Motor neuron (in vitro differentiated cells): ENCODE data around the gene KCNK5. TPM values are rescaled to one million over a fixed set of nuclear protein-coding genes. Genes with fewer than 3 reads are reported as not detected.

Experiments used
- ATAC-seq, 8 experiments: fragments of 200-7000 bp; cut with Tn5 transposase; replicated peaks in 6 of 8; 2 replicates each; pipeline ENCODE4 v1.8.0; 2021; ENCODE audit warnings: mild to moderate bottlenecking in 8 of 8, moderate library complexity in 8 of 8
- H3K27ac ChIP-seq, 2 donors: fragments of 250-450 bp; sonication (Bioruptor Pico); 2 replicates each; pipeline ENCODE4 v1.9.0; 2021; ENCODE audit warnings: antibody characterized with exemption in 2 of 2, mild to moderate bottlenecking in 2 of 2, moderate library complexity in 1 of 2
- H3K4me1 ChIP-seq, 2 donors: fragments of 250-450 bp; sonication (Bioruptor Pico); replicated peaks in 1 of 2; 2 replicates each; pipeline ENCODE4 v1.6.1; 2021; ENCODE audit warnings: antibody characterized with exemption in 2 of 2, mild to moderate bottlenecking in 2 of 2, moderate library complexity in 1 of 2
- H3K4me3 ChIP-seq, 5 donors: fragments of 250-450 bp; sonication (Bioruptor Pico); 2 replicates each; pipeline ENCODE4 v1.9.0; 2021; ENCODE audit warnings: antibody characterized with exemption in 5 of 5, mild to moderate bottlenecking in 5 of 5, moderate library complexity in 4 of 5
- WGBS, 10 experiments: fragments of 450-650 bp; shearing (Covaris generic); methylation state at CpG; one replicate each; pipeline ENCODE4 v1.0.0; 2022; 5-methylcytosine and 5-hydroxymethylcytosine counted together
- in situ Hi-C, 9 experiments: fragments of 400-800 bp; cut with MboI; loops; one replicate each; pipeline ENCODE4 v1.15.0; 2021; ENCODE audit warnings: low sequenced_read_pairs in 9 of 9, low pct_unique_long_range_greater_than_20kb in 2 of 9; ENCODE audit not compliant: unreplicated experiment in 9 of 9
- total RNA-seq, 8 experiments: library from RNA; unstranded; fragments of 300-600 nt; gene quantifications; 2 replicates each; pipeline versions ENCODE4 v1.2.3 to v1.2.4, GENCODE V29; 2022

KCNK5 gene
- total RNA-seq, 8 experiments from 2014 or later: 0.14 to 36.6 (median 2.5) TPM

- ATAC-seq: no peak
- in situ Hi-C loops: loop anchor here (5.0 to 25.0 kb wide), 4 partner anchors 135 to 307 kb away; partner anchors contain the start of genes KCNK16 (in 2 of the 9) and KCNK17 (in 2 of the 9)
- WGBS, 10 experiments: 40 to 100% (median 61%) methylated on average over 1 to 4 of the region's 14 CpGs; no CpG with 5 or more reads in 7 of the 10 experiments
- no peaks in the 10 kb centered on the region for H3K4me1 ChIP-seq
- no peak overlapping the region for H3K4me3 ChIP-seq
- no peak overlapping the region for H3K27ac ChIP-seq
Observed at GRCh38 chr6:39169448-39170344, 59.6 kb downstream of the KCNK5 start.

- Histone ChIP-seq H3K27ac (no peak overlapping the region), H3K4me3 (no peak overlapping the region), H3K4me1 (no peaks in the 10 kb centered on the region)
- in situ Hi-C loops: loop anchor here (5.0 to 25.0 kb wide), 4 partner anchors 137 to 306 kb away; partner anchors contain the start of genes KCNK16 (in 2 of the 9) and KCNK17 (in 2 of the 9)
- 10 to 77% (median 13%) methylated on average over 2 to 5 of the region's 10 CpGs; no CpG with 5 or more reads in 7 of the 10 experiments for WGBS, 10 experiments
- no peak for ATAC-seq
Observed at GRCh38 chr6:39167866-39168625, 61.2 kb downstream of the KCNK5 start.

- 0 to 84% (median 83%) methylated on average over 1 to 4 of the region's 5 CpGs; no CpG with 5 or more reads in 7 of the 10 experiments for WGBS, 10 experiments
- no peak overlapping the region for H3K27ac ChIP-seq
- in situ Hi-C loops: loop anchor here (5.0 to 25.0 kb wide), 4 partner anchors 137 to 305 kb away; partner anchors contain the start of genes KCNK16 (in 2 of the 9) and KCNK17 (in 2 of the 9)
- H3K4me3 ChIP-seq: no peak overlapping the region
- H3K4me1 ChIP-seq: no peaks in the 10 kb centered on the region
- ATAC-seq: no peak
Observed at GRCh38 chr6:39167321-39167720, 62.0 kb downstream of the KCNK5 start.

- H3K27ac ChIP-seq: no peak overlapping the region
- peak in 1 of 8 experiments; percentile 12 for ATAC-seq
- 17 to 92% (median 57%) methylated on average over 1 to 3 of the region's 5 CpGs; no CpG with 5 or more reads in 4 of the 10 experiments for WGBS, 10 experiments
- H3K4me3 ChIP-seq: no peak overlapping the region
- H3K4me1 ChIP-seq: no peaks in the 10 kb centered on the region
- in situ Hi-C loops: loop anchor here (5.0 to 25.0 kb wide), 4 partner anchors 138 to 305 kb away; partner anchors contain the start of genes KCNK16 (in 2 of the 9) and KCNK17 (in 2 of the 9)
Observed at GRCh38 chr6:39166912-39167290, 62.4 kb downstream of the KCNK5 start.

GRCh38 chr6:39166189-39166911 lies 62.9 kb downstream of the KCNK5 start:
- 0 to 100% (median 32%) methylated on average over 1 to 13 of the region's 20 CpGs; no CpG with 5 or more reads in 3 of the 10 experiments for WGBS, 10 experiments
- no peak overlapping the region for H3K4me3 ChIP-seq
- peak; percentile 88 to 99 (median 94) for ATAC-seq
- H3K27ac ChIP-seq: no peak overlapping the region
- no peaks in the 10 kb centered on the region for H3K4me1 ChIP-seq
- in situ Hi-C loops: loop anchor here (5.0 to 25.0 kb wide), 4 partner anchors 138 to 304 kb away; partner anchors contain the start of genes KCNK16 (in 2 of the 9) and KCNK17 (in 2 of the 9)

GRCh38 chr6:39157511-39157910 lies 71.8 kb downstream of the KCNK5 start:
- WGBS, 10 experiments: 0 to 80% (median 33%) methylated on average over 1 to 3 of the region's 3 CpGs; no CpG with 5 or more reads in 4 of the 10 experiments
- no peak for ATAC-seq
- Histone ChIP-seq H3K4me1 (peaks cover 4 to 18% of the 10 kb centered on the region in 2 donors), H3K27ac (no peak overlapping the region), H3K4me3 (no peak overlapping the region)
- in situ Hi-C loops: loop anchor here in 3 of 9 experiments (25.0 kb wide), 2 partner anchors 155 to 295 kb away; partner anchors contain the start of genes KCNK16 (in 2 of the 3) and KCNK17 (in 2 of the 3)

- no peak overlapping the region for H3K4me3 ChIP-seq
- in situ Hi-C loops: loop anchor here in 3 of 9 experiments (25.0 kb wide), 2 partner anchors 156 to 294 kb away; partner anchors contain the start of genes KCNK16 (in 2 of the 3) and KCNK17 (in 2 of the 3)
- WGBS, 10 experiments: 0 to 47% (median 45%) methylated on average over 1 to 2 of the region's 3 CpGs; no CpG with 5 or more reads in 7 of the 10 experiments
- peak overlapping the region in 1 of 2 donors; percentile 16 for H3K27ac ChIP-seq
- peak in 5 of 8 experiments; percentile 45 to 97 (median 75) for ATAC-seq
- peaks cover 4 to 22% of the 10 kb centered on the region in 2 donors for H3K4me1 ChIP-seq
Observed at GRCh38 chr6:39156801-39157200, 72.5 kb downstream of the KCNK5 start.

- in situ Hi-C loops: loop anchor here in 3 of 9 experiments (25.0 kb wide), 2 partner anchors 158 to 292 kb away; partner anchors contain the start of genes KCNK16 (in 2 of the 3) and KCNK17 (in 2 of the 3)
- 7 to 93% (median 76%) methylated on average over 2 to 4 of the region's 4 CpGs for WGBS, 10 experiments
- ATAC-seq: no peak
- Histone ChIP-seq H3K4me3 (no peak overlapping the region), H3K4me1 (peaks cover 4 to 22% of the 10 kb centered on the region in 2 donors), H3K27ac (no peak overlapping the region)
Observed at GRCh38 chr6:39154705-39155104, 74.6 kb downstream of the KCNK5 start.

GRCh38 chr6:39153766-39154397 lies 75.4 kb downstream of the KCNK5 start:
- in situ Hi-C loops: loop anchor here in 3 of 9 experiments (25.0 kb wide), 2 partner anchors 158 to 292 kb away; partner anchors contain the start of genes KCNK16 (in 2 of the 3) and KCNK17 (in 2 of the 3)
- ATAC-seq: no peak
- H3K27ac ChIP-seq: no peak overlapping the region
- no peak overlapping the region for H3K4me3 ChIP-seq
- peaks cover 4 to 22% of the 10 kb centered on the region in 2 donors for H3K4me1 ChIP-seq
- 47 to 100% (median 90%) methylated on average over 1 to 6 of the region's 6 CpGs; no CpG with 5 or more reads in 1 of the 10 experiments for WGBS, 10 experiments

GRCh38 chr6:39152262-39152661 lies 77.0 kb downstream of the KCNK5 start:
- Histone ChIP-seq H3K27ac (no peak overlapping the region), H3K4me1 (peaks cover 4 to 11% of the 10 kb centered on the region in 2 donors), H3K4me3 (no peak overlapping the region)
- ATAC-seq: no peak
- in situ Hi-C loops: loop anchor here in 3 of 9 experiments (25.0 kb wide), 2 partner anchors 160 to 290 kb away; partner anchors contain the start of genes KCNK16 (in 2 of the 3) and KCNK17 (in 2 of the 3)
- 7 to 92% (median 73%) methylated on average over 2 to 4 of the region's 5 CpGs; no CpG with 5 or more reads in 3 of the 10 experiments for WGBS, 10 experiments

GRCh38 chr6:39151211-39151610 lies 78.1 kb downstream of the KCNK5 start:
- Histone ChIP-seq H3K4me3 (no peak overlapping the region), H3K27ac (no peak overlapping the region), H3K4me1 (peaks cover 0 to 4% of the 10 kb centered on the region in 2 donors)
- ATAC-seq: no peak
- in situ Hi-C loops: loop anchor here in 3 of 9 experiments (25.0 kb wide), 2 partner anchors 161 to 289 kb away; partner anchors contain the start of genes KCNK16 (in 2 of the 3) and KCNK17 (in 2 of the 3)
- 20 to 100% (median 41%) methylated on average over 1 to 3 of the region's 3 CpGs; no CpG with 5 or more reads in 3 of the 10 experiments for WGBS, 10 experiments
